HG03060 (cell line): ENCODE measurements around the gene WNT11.
A peak's percentile ranks its signal among the peaks of the same experiment; 100 is the strongest.

Experiments
- ATAC-seq: cut with Tn5 transposase; IDR thresholded peaks from one replicate; pipeline ENCODE4 v1.9.1; 2021; ENCODE audit warnings: low read depth, moderate number of reproducible peaks; ENCODE audit not compliant: unreplicated experiment

Gene WNT11

GRCh38 chr11:76184551-76184993 is 21.7 kb downstream of the WNT11 start:
- no peak for ATAC-seq

- ATAC-seq = no peak
Measured at GRCh38 chr11:76181371-76181770, 24.9 kb downstream of the WNT11 start.

DNA sequence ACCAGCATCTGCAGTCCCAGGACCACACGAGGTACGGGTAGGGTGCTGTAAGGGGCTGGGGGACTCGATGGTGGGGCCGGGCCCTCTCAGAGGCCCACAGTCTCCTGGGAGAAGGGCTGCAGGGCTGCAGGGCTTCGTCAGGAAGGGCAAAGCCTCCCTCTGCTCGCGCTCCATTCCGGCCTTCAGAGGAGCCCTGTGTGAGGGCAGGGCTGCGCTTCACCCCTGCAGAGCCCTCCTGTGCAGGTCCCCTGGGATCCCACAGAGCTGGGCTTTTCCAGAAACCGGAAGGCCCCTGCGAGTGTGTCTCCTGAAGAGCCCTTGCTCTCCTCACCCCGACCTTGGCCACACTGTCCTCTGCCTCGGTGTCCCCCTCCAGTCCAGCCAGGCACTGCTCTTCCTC is 27.2 kb downstream of the WNT11 start:
- no peak for ATAC-seq

GRCh38 chr11:76177250-76177686 is 29.0 kb downstream of the WNT11 start:
- no peak for ATAC-seq

GRCh38 chr11:76176463-76176862 is 29.8 kb downstream of the WNT11 start:
- ATAC-seq = no peak

- ATAC-seq = no peak
Measured at GRCh38 chr11:76175783-76176182, 30.5 kb downstream of the WNT11 start.

GRCh38 chr11:76174330-76174729 is 32.0 kb downstream of the WNT11 start:
- ATAC-seq = no peak

DNA sequence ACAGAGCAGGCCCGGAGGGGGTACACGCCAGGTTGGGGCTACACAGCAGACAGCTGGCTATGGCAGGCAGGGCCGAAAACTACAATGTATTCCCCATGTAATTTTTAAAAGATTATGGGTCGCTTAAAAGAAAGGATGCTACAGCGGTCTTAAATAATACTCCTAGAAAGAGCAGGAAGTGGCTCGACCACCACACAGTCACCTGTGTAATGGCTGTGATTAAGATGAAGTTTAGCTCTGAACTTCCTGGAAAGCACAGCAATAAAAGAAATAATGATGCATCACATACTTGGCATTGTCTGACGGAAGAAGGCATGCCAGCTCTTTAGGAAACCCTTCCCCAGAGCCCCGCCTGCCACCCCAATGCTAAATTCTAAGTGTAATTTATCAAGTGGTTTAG is 32.6 kb downstream of the WNT11 start:
- ATAC-seq = no peak

- ATAC-seq = no peak
Measured at GRCh38 chr11:76172583-76172982, 33.7 kb downstream of the WNT11 start.

- ATAC-seq = no peak
Measured at GRCh38 chr11:76170468-76170867, 35.8 kb downstream of the WNT11 start.

- ATAC-seq = peak; percentile 43
Measured at GRCh38 chr11:76169473-76169896, 36.8 kb downstream of the WNT11 start.

DNA sequence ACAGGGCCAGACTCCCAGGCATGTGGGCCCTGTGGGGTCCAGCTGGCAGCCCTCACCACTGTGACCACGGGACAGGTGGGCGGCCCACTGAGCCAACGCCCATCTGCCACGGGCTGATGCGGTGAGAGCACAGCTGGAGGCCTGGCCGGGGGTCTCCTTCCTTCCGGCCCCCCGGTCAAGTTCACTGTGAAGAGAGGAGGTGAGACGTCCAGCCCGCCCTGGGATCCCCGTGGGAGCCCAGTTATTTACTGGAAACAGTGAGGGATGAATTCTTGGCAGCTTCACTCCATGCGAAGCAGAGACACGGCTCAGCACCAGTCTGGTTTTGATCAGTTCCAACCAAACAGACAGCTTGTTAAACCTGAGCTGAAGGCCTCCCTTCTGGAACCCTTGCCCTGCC is 38.7 kb downstream of the WNT11 start:
- no peak for ATAC-seq

GRCh38 chr11:76166314-76166713 is 40.0 kb downstream of the WNT11 start:
- ATAC-seq = peak; percentile 57

DNA sequence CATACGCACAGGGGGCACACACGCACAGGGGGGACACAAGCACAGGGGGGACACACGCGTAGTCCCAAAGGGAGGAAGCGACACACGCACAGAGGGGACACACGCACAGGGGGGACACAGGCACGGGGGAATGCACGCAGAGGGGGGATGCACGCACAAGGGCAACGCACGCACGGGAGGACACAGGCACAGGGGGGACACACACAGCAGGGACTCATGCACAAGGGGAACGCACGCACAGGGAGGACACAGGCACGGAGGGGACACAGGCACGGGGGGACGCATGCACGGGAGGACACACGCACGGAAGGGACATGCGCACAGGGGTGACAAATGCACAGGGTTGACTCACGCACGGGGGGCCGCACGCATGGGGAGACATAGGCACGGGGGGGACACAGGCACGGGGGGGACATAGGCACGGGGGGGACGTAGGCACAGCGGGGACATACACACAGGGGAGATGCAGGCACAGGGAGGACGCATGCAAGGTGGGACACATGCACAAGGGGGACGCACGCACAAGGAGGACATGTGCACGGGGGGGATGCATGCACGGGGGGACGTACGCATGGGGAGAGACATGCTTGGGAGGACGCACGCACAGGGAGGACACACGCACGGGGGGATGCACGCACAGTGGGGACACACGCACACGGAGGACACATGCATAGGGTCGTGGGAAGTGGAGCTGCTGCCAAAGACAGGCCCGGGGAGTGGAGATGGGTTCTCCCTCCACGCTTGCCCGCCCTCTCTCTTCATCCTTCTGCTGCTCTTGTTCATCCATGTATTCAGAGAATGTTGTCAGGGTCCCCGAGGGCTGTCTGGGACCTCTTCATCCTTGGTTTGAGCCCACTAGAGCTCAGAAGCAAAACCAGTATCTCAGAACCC is 41.2 kb downstream of the WNT11 start:
- no peak for ATAC-seq

DNA sequence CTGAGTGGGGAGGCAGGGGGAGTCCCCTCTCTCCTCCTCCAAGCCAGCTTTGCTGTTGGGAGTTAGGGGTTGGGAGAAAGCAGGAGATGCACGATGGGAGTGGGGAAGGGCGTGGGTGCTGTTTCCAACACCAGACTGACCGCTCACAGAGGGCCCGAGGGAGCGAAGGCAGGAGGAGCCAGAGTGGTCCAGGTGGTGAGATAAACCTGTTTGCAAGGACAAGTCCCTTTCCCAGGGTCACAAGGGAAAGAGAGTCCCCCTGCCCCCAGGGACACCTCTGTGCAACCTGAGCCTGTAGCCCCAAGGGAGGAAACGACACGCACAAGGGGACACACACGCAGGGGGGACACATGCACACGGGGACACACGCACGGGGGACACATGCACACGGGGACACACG is 42.2 kb downstream of the WNT11 start:
- ATAC-seq = no peak

GRCh38 chr11:76163289-76163880 is 42.9 kb downstream of the WNT11 start:
- no peak for ATAC-seq

GRCh38 chr11:76162336-76163288 is 43.7 kb downstream of the WNT11 start:
- no peak for ATAC-seq

- ATAC-seq = no peak
Measured at GRCh38 chr11:76161261-76161961, 44.9 kb downstream of the WNT11 start.

- ATAC-seq = no peak
Measured at GRCh38 chr11:76160856-76161255, 45.4 kb downstream of the WNT11 start.

GRCh38 chr11:76159983-76160661 is 46.2 kb downstream of the WNT11 start:
- no peak for ATAC-seq
